NB4 (cell line): Measurements from ENCODE around the gene CFAP91.
A peak's percentile ranks its signal among the peaks of the same experiment; 100 is the strongest.

Source experiments
- DNase-seq: peaks from one replicate; pipeline ENCODE4 v3.0.0; 2010; ENCODE audit warnings: low read depth
- H3K4me3 ChIP-seq: one replicate; pipeline ENCODE4 v1.5.1; 2011; ENCODE audit warnings: mild to moderate bottlenecking, low read depth, low read length, moderate library complexity
- MYC ChIP-seq: IDR thresholded peaks from 2 replicates; pipeline ENCODE4 v1.6.1; 2011; ENCODE audit warnings: low read depth, low read length
- POLR2A ChIP-seq: IDR thresholded peaks from 2 replicates; pipeline ENCODE4 v1.6.1; 2011; ENCODE audit warnings: mild to moderate bottlenecking; ENCODE audit not compliant: insufficient read length; ENCODE audit errors: extremely low read depth
- TF ChIP-seq, protein P1 (sequence below): IDR thresholded peaks from 2 replicates; pipeline ENCODE4 v1.6.1; 2011; ENCODE audit warnings: low read depth, low read length
- TF ChIP-seq, protein P2 (sequence below): IDR thresholded peaks from one replicate; pipeline ENCODE4 v1.5.1; 2012; ENCODE audit warnings: low read depth, low read length

The CFAP91 gene

DNA sequence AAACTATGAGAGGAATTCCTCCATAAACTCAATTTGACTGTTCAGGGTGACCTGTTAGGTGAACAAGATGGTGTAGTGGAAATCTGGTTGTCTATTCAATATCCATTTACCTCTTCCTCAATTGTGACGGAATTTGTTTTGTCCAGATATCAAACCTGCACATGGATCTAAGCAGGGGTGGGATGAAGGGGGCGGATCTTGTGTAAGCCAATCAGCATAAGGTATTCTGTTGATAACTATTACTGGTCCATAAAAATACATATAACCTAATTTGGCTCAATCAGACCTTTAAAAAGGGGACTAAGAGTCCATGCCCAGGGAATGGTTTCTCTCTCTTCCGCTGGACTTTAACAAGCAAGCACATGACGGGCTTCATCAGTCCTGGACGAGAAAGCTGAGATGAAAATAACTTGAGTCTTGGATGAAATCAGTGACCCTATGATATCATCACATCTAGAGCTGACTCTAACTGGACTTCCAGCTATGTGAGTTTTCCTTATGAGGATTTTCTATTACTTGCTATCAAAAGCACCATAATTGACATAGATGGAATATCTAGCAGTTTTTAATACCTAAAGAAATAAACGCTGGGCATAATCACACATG, 36.8 kb upstream of the CFAP91 start:
- TF ChIP-seq, protein P1, sequence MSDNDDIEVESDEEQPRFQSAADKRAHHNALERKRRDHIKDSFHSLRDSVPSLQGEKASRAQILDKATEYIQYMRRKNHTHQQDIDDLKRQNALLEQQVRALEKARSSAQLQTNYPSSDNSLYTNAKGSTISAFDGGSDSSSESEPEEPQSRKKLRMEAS: no peak
- TF ChIP-seq POLR2A (no peak), MYC (no peak)
- TF ChIP-seq, protein P2, sequence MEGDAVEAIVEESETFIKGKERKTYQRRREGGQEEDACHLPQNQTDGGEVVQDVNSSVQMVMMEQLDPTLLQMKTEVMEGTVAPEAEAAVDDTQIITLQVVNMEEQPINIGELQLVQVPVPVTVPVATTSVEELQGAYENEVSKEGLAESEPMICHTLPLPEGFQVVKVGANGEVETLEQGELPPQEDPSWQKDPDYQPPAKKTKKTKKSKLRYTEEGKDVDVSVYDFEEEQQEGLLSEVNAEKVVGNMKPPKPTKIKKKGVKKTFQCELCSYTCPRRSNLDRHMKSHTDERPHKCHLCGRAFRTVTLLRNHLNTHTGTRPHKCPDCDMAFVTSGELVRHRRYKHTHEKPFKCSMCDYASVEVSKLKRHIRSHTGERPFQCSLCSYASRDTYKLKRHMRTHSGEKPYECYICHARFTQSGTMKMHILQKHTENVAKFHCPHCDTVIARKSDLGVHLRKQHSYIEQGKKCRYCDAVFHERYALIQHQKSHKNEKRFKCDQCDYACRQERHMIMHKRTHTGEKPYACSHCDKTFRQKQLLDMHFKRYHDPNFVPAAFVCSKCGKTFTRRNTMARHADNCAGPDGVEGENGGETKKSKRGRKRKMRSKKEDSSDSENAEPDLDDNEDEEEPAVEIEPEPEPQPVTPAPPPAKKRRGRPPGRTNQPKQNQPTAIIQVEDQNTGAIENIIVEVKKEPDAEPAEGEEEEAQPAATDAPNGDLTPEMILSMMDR: no peak

DNA sequence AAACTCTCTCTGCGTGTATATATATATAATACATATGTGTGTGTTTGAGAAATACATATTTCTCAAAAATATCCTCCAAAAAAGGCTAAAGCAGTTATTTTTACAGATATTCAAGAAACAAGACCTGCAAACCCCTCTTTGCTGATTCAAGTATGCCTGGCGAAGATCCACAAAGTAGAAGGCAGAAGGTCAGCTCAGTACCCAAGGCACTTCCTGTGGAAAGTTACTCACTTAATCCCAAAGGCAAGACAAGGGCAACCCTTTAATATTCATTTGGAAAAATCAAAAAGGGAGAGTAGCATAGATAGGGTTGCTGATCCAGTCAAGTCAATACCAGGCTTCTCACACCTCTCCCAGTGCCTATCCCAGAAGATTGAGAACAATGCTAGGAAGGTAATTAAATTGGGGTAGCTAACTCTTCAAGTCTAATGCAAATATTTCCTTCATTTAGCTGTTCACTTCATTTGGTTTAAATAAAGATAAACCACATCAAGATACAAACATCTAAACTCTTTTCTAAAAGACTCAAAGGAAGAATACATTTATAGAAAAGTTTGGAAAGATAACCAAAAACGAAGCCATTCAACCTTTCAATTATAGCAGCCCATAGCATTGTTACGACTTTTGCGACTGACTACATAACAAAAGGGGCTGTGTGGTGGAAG, 32.8 kb upstream of the CFAP91 start:
- TF ChIP-seq POLR2A: no peak
- TF ChIP-seq, protein P2: no peak
- TF ChIP-seq, protein P1: no peak
- DNase-seq: no peak

More for the DNA sequence above, 36.8 kb upstream of the CFAP91 start:
- H3K4me3 ChIP-seq: no peak overlapping the region
- no peak for DNase-seq

DNA sequence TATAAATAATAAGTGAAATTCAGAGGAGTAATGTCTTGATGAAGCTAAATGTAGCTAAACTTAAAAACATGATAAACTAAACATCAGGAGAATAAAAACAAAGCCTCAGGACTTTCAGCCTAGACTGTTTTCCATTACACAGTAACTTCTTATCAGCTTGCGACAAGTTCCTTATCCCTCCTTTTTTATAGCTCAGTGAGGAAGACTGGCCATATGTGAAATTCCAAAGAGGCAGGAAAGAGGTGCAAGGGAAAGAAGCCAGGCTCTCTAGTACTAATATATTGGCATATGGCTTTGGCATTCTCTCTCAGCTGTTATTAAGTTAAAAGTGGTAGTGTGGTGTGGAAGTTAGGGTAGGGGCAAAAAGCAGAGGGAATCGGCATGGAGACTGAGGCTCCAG, 30.0 kb upstream of the CFAP91 start:
- H3K4me3 ChIP-seq: no peak overlapping the region
- DNase-seq: no peak
- TF ChIP-seq, protein P2: no peak
- TF ChIP-seq POLR2A (no peak), MYC (no peak)
- TF ChIP-seq, protein P1: no peak

More for the DNA sequence above, 32.8 kb upstream of the CFAP91 start:
- no peak overlapping the region for H3K4me3 ChIP-seq

DNA sequence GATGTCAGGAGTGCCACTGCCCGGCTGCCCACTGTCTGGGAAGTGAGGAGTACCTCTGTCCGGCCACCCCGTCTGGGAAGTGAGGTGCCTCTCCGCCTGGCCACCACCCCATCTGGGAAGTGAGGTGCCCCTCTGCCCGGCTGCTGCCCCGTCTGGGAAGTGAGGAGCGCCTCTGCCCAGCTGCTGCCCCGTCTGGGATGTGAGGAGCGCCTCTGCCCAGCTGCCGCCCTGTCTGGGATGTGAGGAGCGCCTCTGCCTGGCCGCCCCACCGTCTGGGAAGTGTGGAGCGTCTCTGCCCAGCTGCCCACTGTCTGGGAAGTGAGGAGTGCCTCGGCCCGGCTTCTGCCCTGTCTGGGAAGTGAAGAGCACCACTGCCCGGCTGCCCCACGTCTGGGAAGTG, 28.9 kb upstream of the CFAP91 start:
- TF ChIP-seq, protein P1: no peak
- TF ChIP-seq, protein P2: no peak
- no peak for TF ChIP-seq MYC
- DNase-seq: no peak
- H3K4me3 ChIP-seq: no peak overlapping the region

DNA sequence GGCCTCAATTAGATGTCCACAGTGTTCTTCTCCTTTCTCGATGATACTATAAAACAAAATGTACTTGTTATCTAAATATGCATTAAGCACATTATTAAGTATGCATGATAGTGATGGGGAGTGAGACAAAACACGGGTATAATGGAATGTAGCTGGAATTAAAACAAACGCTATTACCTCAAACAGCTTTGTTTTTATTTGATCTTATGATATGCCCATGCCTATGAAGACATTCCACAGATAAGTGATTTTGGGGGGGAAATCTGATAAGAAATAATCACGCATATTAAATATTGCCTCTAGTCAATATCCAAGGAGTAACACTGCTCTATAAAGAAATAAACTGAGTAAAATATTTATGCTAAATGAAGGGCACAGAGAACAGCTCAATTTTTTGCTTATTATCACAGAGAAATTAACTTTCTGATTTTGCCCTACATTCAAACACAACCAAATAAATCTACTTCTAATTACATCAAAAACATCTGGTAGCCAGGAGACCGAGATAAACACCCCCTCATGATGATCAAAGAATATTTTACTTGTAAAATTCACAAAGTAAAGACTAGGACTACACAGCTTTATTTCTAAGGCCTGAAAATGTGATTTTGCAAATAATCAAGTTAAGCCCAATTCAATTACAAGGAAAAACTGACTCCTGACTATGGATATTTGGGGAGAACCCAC, 27.5 kb upstream of the CFAP91 start:
- no peak for DNase-seq
- TF ChIP-seq, protein P2: no peak
- H3K4me3 ChIP-seq: peak overlapping the region; percentile 84
